Left hindlimb (tissue), 1 donor: ENCODE results near the gene FOXK1.
"Not testable (repeated sequence)": the region's sequence is repeated elsewhere in the genome, so short reads cannot be mapped to it uniquely, and the experiment has no call there.

Source experiments
- DNase-seq: peaks from one replicate; pipeline ENCODE4 v3.0.0-alpha.2; 2018

FOXK1 gene

GRCh38 chr7:4681886-4682620, at the start of gene FOXK1:
FOXK1 (plus strand) TSS chr7:4682295; CDS start chr7:4682309, 14 bp downstream.
- DNase-seq: peak; percentile 86

- DNase-seq: no peak
Measured at GRCh38 chr7:4633012-4633411, 49.1 kb upstream of the FOXK1 start.

GRCh38 chr7:4634166-4634565, 47.9 kb upstream of the FOXK1 start:
- no peak for DNase-seq

GRCh38 chr7:4638781-4639575, 43.1 kb upstream of the FOXK1 start:
- DNase-seq: no peak

- no peak for DNase-seq
Measured at GRCh38 chr7:4641091-4641666, 40.9 kb upstream of the FOXK1 start.

GRCh38 chr7:4641667-4642467, 40.2 kb upstream of the FOXK1 start:
- DNase-seq: peak; percentile 97

- no peak for DNase-seq
Measured at GRCh38 chr7:4642468-4643203, 39.5 kb upstream of the FOXK1 start.

- not testable (repeated sequence) for DNase-seq
Measured at GRCh38 chr7:4643204-4643471, 39.0 kb upstream of the FOXK1 start.

- DNase-seq: no peak
Measured at GRCh38 chr7:4645246-4645645, 36.8 kb upstream of the FOXK1 start.

GRCh38 chr7:4648111-4648510, 34.0 kb upstream of the FOXK1 start:
- no peak for DNase-seq

- peak; percentile 56 for DNase-seq
Measured at GRCh38 chr7:4650433-4651047, 31.6 kb upstream of the FOXK1 start.

- no peak for DNase-seq
Measured at GRCh38 chr7:4653771-4654170, 28.3 kb upstream of the FOXK1 start.

GRCh38 chr7:4655311-4655710, 26.8 kb upstream of the FOXK1 start:
- no peak for DNase-seq

GRCh38 chr7:4655896-4656295, 26.2 kb upstream of the FOXK1 start:
- DNase-seq: no peak

GRCh38 chr7:4657640-4658417, 24.3 kb upstream of the FOXK1 start:
- DNase-seq: no peak

GRCh38 chr7:4659551-4660286, 22.4 kb upstream of the FOXK1 start:
- DNase-seq: no peak

GRCh38 chr7:4661871-4662270, 20.2 kb upstream of the FOXK1 start:
- peak; percentile 42 for DNase-seq

GRCh38 chr7:4663239-4664018, 18.7 kb upstream of the FOXK1 start:
- DNase-seq: no peak

- DNase-seq: no peak
Measured at GRCh38 chr7:4665661-4666060, 16.4 kb upstream of the FOXK1 start.
